ENCODE measurements around the gene ABCA3.
"Not testable (repeated sequence)": the region's sequence is repeated elsewhere in the genome, so short reads cannot be mapped to it uniquely, and the experiment has no call there.

ABCA3 gene

GRCh38 chr16:2257726-2258125 lies 82.8 kb downstream of the ABCA3 start:
- DNase-seq (ENCODE audit: low read depth in 2 of 3, low spot score in 1 of 3): no peak

GRCh38 chr16:2256531-2257140 lies 83.9 kb downstream of the ABCA3 start:
- DNase-seq (ENCODE audit: low read depth in 2 of 3, low spot score in 1 of 3): no peak

- no peak for DNase-seq (ENCODE audit: low read depth in 2 of 3, low spot score in 1 of 3)
Measured at GRCh38 chr16:2253293-2253692, 87.2 kb downstream of the ABCA3 start.

GRCh38 chr16:2252806-2253148 lies 87.8 kb downstream of the ABCA3 start:
- no peak for DNase-seq (ENCODE audit: low read depth in 2 of 3, low spot score in 1 of 3)

GRCh38 chr16:2251296-2252111 lies 89.0 kb downstream of the ABCA3 start, which contains the start of gene ECI1:
ECI1 (minus strand) TSS chr16:2251587; CDS start chr16:2251566, 21 bp downstream.
- peak; percentile 73 to 85 (median 81) for DNase-seq (ENCODE audit: low read depth in 2 of 3, low spot score in 1 of 3)

GRCh38 chr16:2250652-2251295 lies 89.8 kb downstream of the ABCA3 start:
- DNase-seq (ENCODE audit: low read depth in 2 of 3, low spot score in 1 of 3): peak in 2 of 3 donors; percentile 36 to 38

GRCh38 chr16:2246301-2246885 lies 94.1 kb downstream of the ABCA3 start:
- no peak for DNase-seq (ENCODE audit: low read depth in 2 of 3, low spot score in 1 of 3)

GRCh38 chr16:2244926-2245795 lies 95.4 kb downstream of the ABCA3 start:
- no peak for DNase-seq (ENCODE audit: low read depth in 2 of 3, low spot score in 1 of 3)

GRCh38 chr16:2244301-2244700 lies 96.2 kb downstream of the ABCA3 start:
- no peak for DNase-seq (ENCODE audit: low read depth in 2 of 3, low spot score in 1 of 3)

- DNase-seq (ENCODE audit: low read depth in 2 of 3, low spot score in 1 of 3): no peak
Measured at GRCh38 chr16:2243781-2244180, 96.7 kb downstream of the ABCA3 start.

- DNase-seq (ENCODE audit: low read depth in 2 of 3, low spot score in 1 of 3): no peak
Measured at GRCh38 chr16:2243031-2243528, 97.4 kb downstream of the ABCA3 start.

GRCh38 chr16:2242598-2242997 lies 97.9 kb downstream of the ABCA3 start:
- DNase-seq (ENCODE audit: low read depth in 2 of 3, low spot score in 1 of 3): no peak

GRCh38 chr16:2240331-2240730 lies 100.2 kb downstream of the ABCA3 start:
- DNase-seq (ENCODE audit: low read depth in 2 of 3, low spot score in 1 of 3): not testable (repeated sequence)

- DNase-seq (ENCODE audit: low read depth in 2 of 3, low spot score in 1 of 3): no peak
Measured at GRCh38 chr16:2238838-2239675, 101.5 kb downstream of the ABCA3 start.

GRCh38 chr16:2238150-2238837 lies 102.2 kb downstream of the ABCA3 start:
- no peak for DNase-seq (ENCODE audit: low read depth in 2 of 3, low spot score in 1 of 3)

GRCh38 chr16:2237493-2238149 lies 102.9 kb downstream of the ABCA3 start:
- no peak for DNase-seq (ENCODE audit: low read depth in 2 of 3, low spot score in 1 of 3)

- no peak for DNase-seq (ENCODE audit: low read depth in 2 of 3, low spot score in 1 of 3)
Measured at GRCh38 chr16:2237102-2237482, 103.4 kb downstream of the ABCA3 start.

GRCh38 chr16:2236337-2237101 lies 104.0 kb downstream of the ABCA3 start, which contains the start of gene DNASE1L2:
DNASE1L2 (plus strand) TSS chr16:2236444; CDS start chr16:2236817, 373 bp downstream.
- DNase-seq (ENCODE audit: low read depth in 2 of 3, low spot score in 1 of 3): no peak

Measured in stimulated activated CD4-positive, alpha-beta T cell treated with anti-CD3 and anti-CD28 coated beads, Interleukin-12 subunit alpha, Interleukin-12 subunit beta, amount 100 ng/mL, for 48 hours (primary cell).